DOHH2 (cell line): ENCODE measurements around the gene SLC12A7.
A peak's percentile ranks its signal among the peaks of the same experiment; 100 is the strongest.

Source experiments
- H3F3A ChIP-seq: fragments of 200-600 bp; sonication (generic), shearing (Covaris generic); 2 replicates; pipeline ENCODE4 v1.6.0; 2016; ENCODE audit warnings: antibody characterized with exemption, mild to moderate bottlenecking; ENCODE audit not compliant: control insufficient read depth, insufficient read depth
- H3K27ac ChIP-seq: fragments of 200-600 bp; sonication (generic); 2 replicates; pipeline ENCODE4 v1.5.1; 2014; ENCODE audit warnings: low read depth, mild to moderate bottlenecking, low read length, moderate library complexity
- H3K27me3 ChIP-seq: fragments of 200-600 bp; sonication (generic); 2 replicates; pipeline ENCODE4 v1.6.1; 2014; ENCODE audit warnings: mild to moderate bottlenecking, low read length, mixed read lengths; ENCODE audit not compliant: control insufficient read depth
- H3K36me3 ChIP-seq: fragments of 200-600 bp; sonication (generic); 2 replicates; pipeline ENCODE4 v1.6.1; 2014; ENCODE audit warnings: mild to moderate bottlenecking, low read length, moderate library complexity, mixed read lengths; ENCODE audit not compliant: control insufficient read depth
- H3K4me1 ChIP-seq: fragments of 200-600 bp; sonication (generic); 2 replicates; pipeline ENCODE4 v1.6.1; 2014; ENCODE audit warnings: mild to moderate bottlenecking, low read length, mixed read lengths; ENCODE audit not compliant: control insufficient read depth
- H3K4me2 ChIP-seq: fragments of 200-600 bp; sonication (generic); 2 replicates; pipeline ENCODE4 v1.6.0; 2014; ENCODE audit warnings: mild to moderate bottlenecking, low read length, moderate library complexity
- H3K4me3 ChIP-seq: fragments of 200-600 bp; sonication (generic); 2 replicates; pipeline ENCODE4 v1.5.1; 2014; ENCODE audit warnings: mild to moderate bottlenecking, low read length, mixed read lengths
- H3K79me2 ChIP-seq: fragments of 200-600 bp; sonication (generic); 2 replicates; pipeline ENCODE4 v1.6.1; 2014; ENCODE audit warnings: mild to moderate bottlenecking, low read length, mixed read lengths; ENCODE audit not compliant: control insufficient read depth
- H3K9me2 ChIP-seq: fragments of 200-600 bp; sonication (generic); replicated peaks from 2 replicates; pipeline ENCODE4 v1.6.1; 2014; ENCODE audit warnings: mild to moderate bottlenecking, low read length, mixed read lengths; ENCODE audit not compliant: control insufficient read depth
- H3K9me3 ChIP-seq: fragments of 200-600 bp; sonication (generic); 2 replicates; pipeline ENCODE4 v1.6.1; 2014; ENCODE audit warnings: antibody characterized with exemption, low read length, mixed read lengths; ENCODE audit not compliant: control insufficient read depth, insufficient read depth
- H4K20me1 ChIP-seq: fragments of 200-600 bp; sonication (generic); 2 replicates; pipeline ENCODE4 v1.6.0; 2014; ENCODE audit warnings: low read depth, mild to moderate bottlenecking, antibody characterized with exemption, low read length, moderate library complexity; ENCODE audit not compliant: control insufficient read depth, insufficient read depth
- CTCF ChIP-seq: fragments of 200-600 bp; sonication (generic); IDR thresholded peaks from one replicate; pipeline ENCODE4 v1.5.1; 2014; ENCODE audit warnings: antibody characterized with exemption, mild to moderate bottlenecking, low read depth, low read length; ENCODE audit not compliant: poor library complexity, severe bottlenecking
- EZH2phosphoT487 ChIP-seq: fragments of 200-600 bp; sonication (generic); IDR thresholded peaks from 2 replicates; pipeline ENCODE4 v1.6.1; 2017; ENCODE audit warnings: borderline replicate concordance, mild to moderate bottlenecking, antibody characterized with exemption, low read length, moderate library complexity, mixed read lengths

Gene SLC12A7

GRCh38 chr5:1130218-1130946, 18.5 kb upstream of the SLC12A7 start:
- TF ChIP-seq EZH2phosphoT487 (no peak), CTCF (no peak)
- Histone ChIP-seq H3K4me3 (peak overlapping the region; percentile 41), H3F3A (peaks cover 7% of the 10 kb centered on the region; the same call in 1 of the 2 replicates), H3K79me2 (no peaks in the 10 kb centered on the region), H3K4me2 (peak overlapping the region; percentile 57), H3K27ac (no peak overlapping the region), H3K9me2 (no peaks in the 10 kb centered on the region), H3K9me3 (no peaks in the 10 kb centered on the region), H4K20me1 (no peaks in the 10 kb centered on the region), H3K4me1 (peaks cover 56% of the 10 kb centered on the region), H3K36me3 (no peaks in the 10 kb centered on the region), H3K27me3 (0 out of 2 replicates have a peak, but pooled peaks cover 4% of the 10 kb centered on the region)

GRCh38 chr5:1129711-1130055, 17.8 kb upstream of the SLC12A7 start:
- Histone ChIP-seq H4K20me1 (no peaks in the 10 kb centered on the region), H3K9me3 (no peaks in the 10 kb centered on the region), H3F3A (peaks cover 7% of the 10 kb centered on the region; the same call in 1 of the 2 replicates), H3K4me2 (no peak overlapping the region), H3K79me2 (no peaks in the 10 kb centered on the region), H3K4me3 (no peak overlapping the region), H3K9me2 (no peaks in the 10 kb centered on the region), H3K27me3 (0 out of 2 replicates have a peak, but pooled peaks cover 4% of the 10 kb centered on the region), H3K27ac (no peak overlapping the region), H3K4me1 (peaks cover 49% of the 10 kb centered on the region), H3K36me3 (no peaks in the 10 kb centered on the region)
- TF ChIP-seq EZH2phosphoT487 (no peak), CTCF (no peak)

- Histone ChIP-seq H3K27ac (no peak overlapping the region), H3F3A (peaks cover 7% of the 10 kb centered on the region; the same call in 1 of the 2 replicates), H4K20me1 (no peaks in the 10 kb centered on the region)
These were observed 17.3 kb upstream of the SLC12A7 start for GRCh38 chr5:1128977-1129710.

More at GRCh38 chr5:1128977-1129710, 17.3 kb upstream of the SLC12A7 start:
- H3K9me3 ChIP-seq: no peaks in the 10 kb centered on the region
- H3K27me3 ChIP-seq: 0 out of 2 replicates have a peak, but pooled peaks cover 4% of the 10 kb centered on the region
- no peaks in the 10 kb centered on the region for H3K9me2 ChIP-seq
- no peaks in the 10 kb centered on the region for H3K79me2 ChIP-seq
- H3K36me3 ChIP-seq: no peaks in the 10 kb centered on the region
- TF ChIP-seq EZH2phosphoT487 (no peak), CTCF (no peak)
- peaks cover 43% of the 10 kb centered on the region for H3K4me1 ChIP-seq
- no peak overlapping the region for H3K4me2 ChIP-seq
- H3K4me3 ChIP-seq: no peak overlapping the region
